ENCODE results near the gene ACOXL. TPM values are rescaled to one million over a fixed set of nuclear protein-coding genes. Genes with fewer than 3 reads are reported as not detected.

Gene ACOXL
- total RNA-seq, 4 donors from 2014 or later, result not detected

- DNase-seq, result no peak
- WGBS, 2 donors, result 58 to 89% methylated on average over 4 of the region's 4 CpGs
- TF ChIP-seq CTCF (IDR thresholded peaks at IDR 0.05), result no peak
- peaks cover 0 to 13% (median 0%) of the 10 kb centered on the region in 4 donors for H3K27me3 ChIP-seq
- intact Hi-C loops (cut with DNase I), result no loop called here
- H3K27ac ChIP-seq, result no peak overlapping the region
- no peaks in the 10 kb centered on the region for H3K9me3 ChIP-seq
- no peak overlapping the region for H3K4me3 ChIP-seq
- no peaks in the 10 kb centered on the region for H3K4me1 ChIP-seq
- H3K36me3 ChIP-seq, result no peaks in the 10 kb centered on the region
These were observed 273.4 kb downstream of the ACOXL start for GRCh38 chr2:111005821-111006220.

GRCh38 chr2:111007757-111008688 lies 275.6 kb downstream of the ACOXL start:
- Histone ChIP-seq H3K27ac (no peak overlapping the region), H3K36me3 (no peaks in the 10 kb centered on the region), H3K27me3 (peaks cover 0 to 4% (median 0%) of the 10 kb centered on the region in 4 donors), H3K9me3 (no peaks in the 10 kb centered on the region), H3K4me3 (no peak overlapping the region), H3K4me1 (no peaks in the 10 kb centered on the region)
- intact Hi-C loops (cut with DNase I), result no loop called here
- no peak for DNase-seq
- TF ChIP-seq CTCF (IDR thresholded peaks at IDR 0.05) (no peak), POLR2A (IDR thresholded peaks at IDR 0.05) (no peak)
- 71 to 73% methylated on average over 7 of the region's 7 CpGs for WGBS, 2 donors

- Histone ChIP-seq H3K4me3 (no peak overlapping the region), H3K4me1 (no peaks in the 10 kb centered on the region), H3K27me3 (peaks cover 0 to 4% (median 0%) of the 10 kb centered on the region in 4 donors), H3K36me3 (no peaks in the 10 kb centered on the region), H3K27ac (no peak overlapping the region), H3K9me3 (no peaks in the 10 kb centered on the region)
- intact Hi-C loops (cut with DNase I), result no loop called here
- DNase-seq, result no peak
- TF ChIP-seq CTCF (IDR thresholded peaks at IDR 0.05) (no peak), POLR2A (IDR thresholded peaks at IDR 0.05) (no peak)
These were observed 278.8 kb downstream of the ACOXL start for GRCh38 chr2:111011218-111011617.

- DNase-seq, result no peak
- WGBS, 2 donors, result 43 to 44% methylated on average over 2 of the region's 2 CpGs
- intact Hi-C loops (cut with DNase I), result no loop called here
- H3K4me1 ChIP-seq, result no peaks in the 10 kb centered on the region
- no peak overlapping the region for H3K27ac ChIP-seq
- no peaks in the 10 kb centered on the region for H3K27me3 ChIP-seq
- H3K4me3 ChIP-seq, result no peak overlapping the region
- H3K9me3 ChIP-seq, result no peaks in the 10 kb centered on the region
- H3K36me3 ChIP-seq, result no peaks in the 10 kb centered on the region
- no peak for TF ChIP-seq CTCF (IDR thresholded peaks at IDR 0.05)
These were observed 283.1 kb downstream of the ACOXL start for GRCh38 chr2:111015283-111015995.

- Histone ChIP-seq H3K4me1 (no peaks in the 10 kb centered on the region), H3K4me3 (no peak overlapping the region), H3K27ac (no peak overlapping the region), H3K9me3 (no peaks in the 10 kb centered on the region), H3K27me3 (no peaks in the 10 kb centered on the region), H3K36me3 (no peaks in the 10 kb centered on the region)
- intact Hi-C loops (cut with DNase I), result no loop called here
- 73 to 76% methylated on average over 3 to 7 of the region's 7 CpGs for WGBS, 2 donors
- TF ChIP-seq POLR2A (IDR thresholded peaks at IDR 0.05) (no peak), CTCF (IDR thresholded peaks at IDR 0.05) (no peak)
- DNase-seq, result no peak
These were observed 284.8 kb downstream of the ACOXL start for GRCh38 chr2:111017034-111017622.

Data from esophagus squamous epithelium (tissue), 5 donors.